GM12865 (cell line): ENCODE measurements around the gene KRTAP5-7.
"Not testable (repeated sequence)": the region's sequence is repeated elsewhere in the genome, so short reads cannot be mapped to it uniquely, and the experiment has no call there.

Source experiments
- DNase-seq: peaks from one replicate; pipeline ENCODE4 v3.0.0; 2010; ENCODE audit warnings: low read depth
- H3K4me3 ChIP-seq: 2 replicates; pipeline ENCODE4 v1.5.1; 2011; ENCODE audit warnings: mild to moderate bottlenecking, low read depth, low read length, control low read depth
- CTCF ChIP-seq: IDR thresholded peaks from 2 replicates; pipeline ENCODE4 v1.5.1; 2011; ENCODE audit warnings: low read length, control low read depth, low read depth, inconsistent platforms; ENCODE audit not compliant: insufficient read depth; ENCODE audit errors: missing control alignments

The KRTAP5-7 gene

GRCh38 chr11:71526796-71527575 is at the start of gene KRTAP5-7:
KRTAP5-7 (plus strand) TSS chr11:71527267; CDS start chr11:71527301, 34 bp downstream.
- not testable (repeated sequence) for H3K4me3 ChIP-seq, DNase-seq

GRCh38 chr11:71477641-71478527 is 49.2 kb upstream of the KRTAP5-7 start:
- H3K4me3 ChIP-seq, result no peak overlapping the region
- no peak for DNase-seq
- no peak for TF ChIP-seq CTCF

- no peak overlapping the region for H3K4me3 ChIP-seq
- no peak for DNase-seq
- TF ChIP-seq CTCF, result no peak
Measured at GRCh38 chr11:71478528-71478840, 48.6 kb upstream of the KRTAP5-7 start.

- DNase-seq, result no peak
- TF ChIP-seq CTCF, result no peak
Measured at GRCh38 chr11:71481101-71481960, 45.7 kb upstream of the KRTAP5-7 start.

GRCh38 chr11:71482216-71482615 is 44.9 kb upstream of the KRTAP5-7 start:
- TF ChIP-seq CTCF, result no peak
- H3K4me3 ChIP-seq, result no peak overlapping the region
- DNase-seq, result no peak

More at GRCh38 chr11:71481101-71481960, 45.7 kb upstream of the KRTAP5-7 start:
- H3K4me3 ChIP-seq, result no peak overlapping the region

- no peak for DNase-seq
- TF ChIP-seq CTCF, result no peak
- H3K4me3 ChIP-seq, result no peak overlapping the region
Measured at GRCh38 chr11:71482746-71483364, 44.2 kb upstream of the KRTAP5-7 start.
